Osteoblast (primary cell): ENCODE measurements around the gene LRRC3. TPM values are rescaled to one million over a fixed set of nuclear protein-coding genes. Genes with fewer than 3 reads are reported as not detected.
"Not testable (repeated sequence)": the region's sequence is repeated elsewhere in the genome, so short reads cannot be mapped to it uniquely, and the experiment has no call there.

ENCODE experiments used
- DNase-seq: peaks from one replicate; pipeline ENCODE4 v3.0.0; 2011; ENCODE audit warnings: low spot score, mixed read lengths; ENCODE audit not compliant: insufficient read length; ENCODE audit errors: missing footprints
- H2AFZ ChIP-seq: 2 replicates; pipeline ENCODE4 v1.6.0; 2011; ENCODE audit warnings: mild to moderate bottlenecking, low read length
- H3K27ac ChIP-seq: 2 replicates; pipeline ENCODE4 v1.5.1; 2011; ENCODE audit warnings: mild to moderate bottlenecking, low read depth, low read length, moderate library complexity
- H3K27me3 ChIP-seq: 2 replicates; pipeline ENCODE4 v1.6.0; 2012; ENCODE audit warnings: mild to moderate bottlenecking, control low read depth, inconsistent platforms, low read length, moderate library complexity; ENCODE audit not compliant: insufficient read depth
- H3K36me3 ChIP-seq: 2 replicates; pipeline ENCODE4 v1.5.1; 2011; ENCODE audit warnings: mild to moderate bottlenecking, low read length, control low read depth, moderate library complexity; ENCODE audit not compliant: insufficient read depth
- H3K4me1 ChIP-seq: 2 replicates; pipeline ENCODE4 v1.5.1; 2011; ENCODE audit warnings: mild to moderate bottlenecking, low read length, control low read depth, moderate library complexity; ENCODE audit not compliant: insufficient read depth
- H3K4me2 ChIP-seq: 2 replicates; pipeline ENCODE4 v1.6.0; 2011; ENCODE audit warnings: mild to moderate bottlenecking, low read length; ENCODE audit not compliant: insufficient read depth
- H3K4me3 ChIP-seq: fragments of 200-600 bp; sonication (generic); 3 replicates; pipeline ENCODE4 v1.5.1; 2012; ENCODE audit warnings: mild to moderate bottlenecking, low read length, inconsistent platforms; ENCODE audit not compliant: insufficient read depth
- H3K79me2 ChIP-seq: 2 replicates; pipeline ENCODE4 v1.6.0; 2012; ENCODE audit warnings: mild to moderate bottlenecking, low read length, control low read depth, inconsistent platforms; ENCODE audit not compliant: insufficient read depth
- H3K9me3 ChIP-seq: 2 replicates; pipeline ENCODE4 v1.5.1; 2011; ENCODE audit warnings: low read depth, low read length, control low read depth
- H4K20me1 ChIP-seq: 2 replicates; pipeline ENCODE4 v1.6.0; 2012; ENCODE audit warnings: mild to moderate bottlenecking, low read length, control low read depth; ENCODE audit not compliant: insufficient read depth
- total RNA-seq: library from RNA; depleted of rRNA; stranded (reverse); fragments of >200 nt; gene quantifications from 2 replicates; pipeline ENCODE4 v1.2.3, GENCODE V29; 2012
- TF ChIP-seq, protein P1 (sequence below): IDR thresholded peaks from 2 replicates; pipeline ENCODE4 v1.5.1; 2011; ENCODE audit warnings: mild to moderate bottlenecking, low read depth, low read length, moderate library complexity; ENCODE audit errors: extremely low read depth

LRRC3 gene
- total RNA-seq, 1 donor: 0.72 TPM

DNA sequence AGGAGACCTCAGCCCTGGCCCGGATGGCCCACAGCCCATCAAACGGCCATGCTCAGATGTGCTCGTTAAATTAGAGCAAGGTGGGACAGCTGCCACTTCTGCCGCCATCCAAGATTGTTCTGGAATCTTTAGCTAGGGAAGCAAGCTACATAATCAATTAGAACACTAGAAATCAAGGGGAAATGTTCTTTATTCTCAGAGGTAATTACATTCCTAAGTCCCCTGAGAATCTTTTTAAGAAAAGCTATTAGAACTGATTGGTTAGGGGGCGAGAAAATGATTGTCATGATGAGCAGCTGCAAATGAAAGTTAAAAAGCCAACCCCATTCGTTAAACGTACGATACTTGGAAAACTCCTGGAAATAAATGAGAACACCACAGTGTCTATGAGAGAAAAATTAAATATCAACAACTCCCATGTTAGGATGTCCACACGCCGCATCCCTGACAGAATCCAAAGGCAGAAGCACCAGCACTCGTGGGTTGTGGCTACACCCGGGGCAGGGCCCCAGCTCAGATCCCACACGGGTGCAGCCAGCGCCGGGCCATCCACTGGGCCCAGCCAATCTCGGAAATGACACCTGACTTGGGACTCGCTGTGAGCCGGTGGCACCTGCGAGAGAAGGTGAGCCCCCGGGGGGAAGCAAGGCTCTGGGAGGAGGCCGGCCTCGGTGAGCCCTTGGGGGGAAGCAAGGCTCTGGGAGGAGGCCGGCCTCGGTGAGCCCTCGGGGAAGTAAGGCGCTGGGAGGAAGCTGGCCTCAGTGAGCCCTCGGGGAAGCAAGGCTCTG lies 47.1 kb downstream of the LRRC3 start:
- no peak overlapping the region for H3K27ac ChIP-seq
- no peaks in the 10 kb centered on the region for H3K9me3 ChIP-seq
- no peaks in the 10 kb centered on the region for H3K4me1 ChIP-seq
- no peaks in the 10 kb centered on the region for H3K79me2 ChIP-seq
- no peaks in the 10 kb centered on the region for H4K20me1 ChIP-seq
- DNase-seq: no peak
- TF ChIP-seq, protein P1, sequence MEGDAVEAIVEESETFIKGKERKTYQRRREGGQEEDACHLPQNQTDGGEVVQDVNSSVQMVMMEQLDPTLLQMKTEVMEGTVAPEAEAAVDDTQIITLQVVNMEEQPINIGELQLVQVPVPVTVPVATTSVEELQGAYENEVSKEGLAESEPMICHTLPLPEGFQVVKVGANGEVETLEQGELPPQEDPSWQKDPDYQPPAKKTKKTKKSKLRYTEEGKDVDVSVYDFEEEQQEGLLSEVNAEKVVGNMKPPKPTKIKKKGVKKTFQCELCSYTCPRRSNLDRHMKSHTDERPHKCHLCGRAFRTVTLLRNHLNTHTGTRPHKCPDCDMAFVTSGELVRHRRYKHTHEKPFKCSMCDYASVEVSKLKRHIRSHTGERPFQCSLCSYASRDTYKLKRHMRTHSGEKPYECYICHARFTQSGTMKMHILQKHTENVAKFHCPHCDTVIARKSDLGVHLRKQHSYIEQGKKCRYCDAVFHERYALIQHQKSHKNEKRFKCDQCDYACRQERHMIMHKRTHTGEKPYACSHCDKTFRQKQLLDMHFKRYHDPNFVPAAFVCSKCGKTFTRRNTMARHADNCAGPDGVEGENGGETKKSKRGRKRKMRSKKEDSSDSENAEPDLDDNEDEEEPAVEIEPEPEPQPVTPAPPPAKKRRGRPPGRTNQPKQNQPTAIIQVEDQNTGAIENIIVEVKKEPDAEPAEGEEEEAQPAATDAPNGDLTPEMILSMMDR: no peak
- H2AFZ ChIP-seq: no peak overlapping the region
- peaks cover 6% of the 10 kb centered on the region for H3K27me3 ChIP-seq
- H3K4me3 ChIP-seq: no peak overlapping the region
- H3K4me2 ChIP-seq: no peak overlapping the region
- no peaks in the 10 kb centered on the region for H3K36me3 ChIP-seq

DNA sequence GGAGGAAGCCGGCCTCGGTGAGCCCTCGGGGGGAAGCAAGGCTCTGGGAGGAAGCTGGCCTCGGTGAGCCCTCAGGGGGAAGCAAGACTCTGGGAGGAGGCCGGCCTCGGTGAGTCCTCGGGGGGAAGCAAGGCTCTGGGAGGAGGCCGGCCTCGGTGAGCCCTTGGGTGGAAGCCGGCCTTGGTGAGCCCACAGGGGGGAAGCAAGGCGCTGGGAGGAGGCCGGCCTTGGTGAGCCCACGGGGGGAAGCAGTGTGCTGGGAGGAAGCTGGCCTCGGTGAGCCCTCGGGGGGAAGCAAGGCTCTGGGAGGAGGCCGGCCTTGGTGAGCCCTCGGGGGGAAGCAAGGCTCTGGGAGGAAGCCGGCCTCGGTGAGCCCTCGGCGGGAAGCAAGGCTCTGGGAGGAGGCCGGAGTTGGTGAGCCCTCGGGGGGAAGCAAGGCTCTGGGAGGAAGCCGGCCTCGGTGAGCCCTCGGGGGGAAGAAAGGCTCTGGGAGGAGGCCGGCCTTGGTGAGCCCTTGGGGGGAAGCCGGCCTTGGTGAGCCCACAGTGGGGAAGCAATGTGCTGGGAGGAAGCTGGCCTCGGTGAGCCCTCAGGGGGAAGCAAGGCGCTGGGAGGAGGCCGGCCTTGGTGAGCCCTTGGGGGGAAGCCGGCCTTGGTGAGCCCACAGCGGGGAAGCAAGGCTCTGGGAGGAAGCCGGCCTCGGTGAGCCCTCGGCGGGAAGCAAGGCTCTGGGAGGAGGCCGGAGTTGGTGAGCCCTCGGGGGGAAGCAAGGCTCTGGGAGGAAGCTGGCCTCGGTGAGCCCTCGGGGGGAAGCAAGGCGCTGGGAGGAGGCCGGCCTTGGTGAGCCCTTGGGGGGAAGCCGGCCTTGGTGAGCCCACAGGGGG lies 47.9 kb downstream of the LRRC3 start:
- not testable (repeated sequence) for DNase-seq, H3K4me2 ChIP-seq, H3K4me3 ChIP-seq, H4K20me1 ChIP-seq, H3K79me2 ChIP-seq, H2AFZ ChIP-seq, H3K36me3 ChIP-seq, H3K27ac ChIP-seq, H3K4me1 ChIP-seq, H3K9me3 ChIP-seq, H3K27me3 ChIP-seq

GRCh38 chr21:44503901-44504399 lies 48.6 kb downstream of the LRRC3 start:
- Histone ChIP-seq H3K4me3 (no peak overlapping the region), H3K9me3 (no peaks in the 10 kb centered on the region), H3K27ac (no peak overlapping the region), H3K36me3 (no peaks in the 10 kb centered on the region), H3K79me2 (no peaks in the 10 kb centered on the region), H3K4me2 (no peak overlapping the region), H3K4me1 (no peaks in the 10 kb centered on the region), H2AFZ (no peak overlapping the region), H4K20me1 (no peaks in the 10 kb centered on the region), H3K27me3 (peaks cover 3% of the 10 kb centered on the region)
- no peak for DNase-seq
- TF ChIP-seq, protein P1: no peak

DNA sequence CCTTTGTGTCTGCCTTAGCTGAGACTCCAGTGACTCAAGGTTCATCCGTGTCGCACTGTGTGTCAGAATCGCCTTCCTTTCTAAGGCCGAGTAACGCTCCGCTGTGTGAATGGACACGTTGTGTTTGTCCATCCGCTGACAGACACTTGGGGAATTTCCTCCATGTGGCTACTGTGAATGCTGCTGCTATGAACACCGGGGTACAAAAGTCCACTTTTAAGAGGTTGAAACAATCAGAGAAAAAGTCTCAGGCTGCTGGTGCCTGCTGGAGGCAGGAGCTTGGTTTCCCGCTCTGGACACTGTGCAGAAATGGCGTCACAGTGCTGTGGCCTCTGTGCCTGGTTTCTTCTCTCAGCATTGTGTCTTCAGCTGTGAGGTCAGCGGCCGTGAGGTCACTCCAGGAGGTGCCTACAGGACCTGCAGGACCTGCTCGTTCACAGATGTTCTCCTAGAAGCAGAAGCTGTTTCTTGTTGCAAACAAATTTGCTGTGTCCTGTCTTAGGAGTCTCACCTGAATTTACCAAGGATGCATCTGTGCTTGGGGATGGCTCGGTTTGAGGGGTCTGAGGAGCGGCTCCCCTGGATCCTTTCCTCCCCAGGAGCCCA lies 50.5 kb downstream of the LRRC3 start:
- no peaks in the 10 kb centered on the region for H3K79me2 ChIP-seq
- no peaks in the 10 kb centered on the region for H3K4me1 ChIP-seq
- H3K36me3 ChIP-seq: no peaks in the 10 kb centered on the region
- H2AFZ ChIP-seq: no peak overlapping the region
- peaks cover 3% of the 10 kb centered on the region for H3K27me3 ChIP-seq
- no peak overlapping the region for H3K4me3 ChIP-seq
- H4K20me1 ChIP-seq: no peaks in the 10 kb centered on the region
- no peaks in the 10 kb centered on the region for H3K9me3 ChIP-seq
- TF ChIP-seq, protein P1: no peak
- H3K27ac ChIP-seq: no peak overlapping the region
- H3K4me2 ChIP-seq: no peak overlapping the region
- DNase-seq: no peak
